ENCODE data around the gene CD274. TPM values are rescaled to one million over a fixed set of nuclear protein-coding genes. Genes with fewer than 3 reads are reported as not detected.

Gene CD274
- total RNA-seq, 1 experiment from 2014 or later, result not detected

GRCh38 chr9:5425006-5425628, 25.2 kb upstream of the CD274 start:
- H2BK5ac ChIP-seq (ENCODE audit: insufficient read length, low read length), result no peak overlapping the region
- Mint-ChIP-seq H3K36me3 (ENCODE audit: insufficient read depth in 1 of 3, low read depth in 3 of 3) (no peaks in the 10 kb centered on the region), H3K9me3 (no peaks in the 10 kb centered on the region), H3K27me3 (ENCODE audit: low read depth) (no peaks in the 10 kb centered on the region), H3K27ac (no peak overlapping the region), H3K4me1 (peaks cover 7 to 11% of the 10 kb centered on the region in 2 experiments), H3K4me3 (no peak overlapping the region)
- no peak overlapping the region for H4K91ac ChIP-seq (ENCODE audit: insufficient read length, low read depth, low read length)
- no peak overlapping the region for H2BK20ac ChIP-seq (ENCODE audit: low read depth, low read length, poor library complexity, severe bottlenecking)
- no peak for DNase-seq
- no peaks in the 10 kb centered on the region for H3K23me2 ChIP-seq (ENCODE audit: insufficient read length, low read depth, low read length, poor library complexity, severe bottlenecking)
- H3K14ac ChIP-seq (ENCODE audit: insufficient read depth, low read length), result no peak overlapping the region
- H3K4ac ChIP-seq (ENCODE audit: low read depth, low read length), result no peak overlapping the region
- no peak overlapping the region for H3K4me2 ChIP-seq (ENCODE audit: insufficient read depth, insufficient read length, low read length)
- H3K4me1 ChIP-seq (ENCODE audit: insufficient read depth, low read length), result no peaks in the 10 kb centered on the region
- H3K27ac ChIP-seq (ENCODE audit: insufficient read length, low read depth, low read length), result no peak overlapping the region
- no peak overlapping the region for H3K56ac ChIP-seq (ENCODE audit: insufficient read length, low read depth, low read length)
- no peaks in the 10 kb centered on the region for H4K20me1 ChIP-seq (ENCODE audit: control insufficient read depth, insufficient read depth, insufficient read length)
- no peak overlapping the region for H2AK5ac ChIP-seq (ENCODE audit: insufficient read length, low read length)
- H3K9ac ChIP-seq (ENCODE audit: extremely low read depth, insufficient read length, low read length), result no peak overlapping the region
- H2BK15ac ChIP-seq (ENCODE audit: low read depth, low read length), result no peak overlapping the region
- peak; percentile 75 for TF ChIP-seq CTCF (conservative IDR thresholded peaks at IDR 0.05)
- no peak overlapping the region for H3T11ph ChIP-seq (ENCODE audit: low read length)
- H3K79me1 ChIP-seq (ENCODE audit: insufficient read depth, low read depth, low read length, poor library complexity, severe bottlenecking), result no peaks in the 10 kb centered on the region
- H2AFZ ChIP-seq (ENCODE audit: low read length), result no peak overlapping the region
- no peak overlapping the region for H2BK120ac ChIP-seq (ENCODE audit: low read depth, low read length, poor library complexity, severe bottlenecking)
- H2BK12ac ChIP-seq (ENCODE audit: insufficient read length, low read depth, low read length), result no peak overlapping the region
- H4K8ac ChIP-seq (replicated peaks; ENCODE audit: insufficient read length, low read depth, low read length), result no peak overlapping the region
- no CpG with 5 or more reads among the region's 2 CpGs for WGBS (ENCODE audit: extremely low coverage, insufficient read length, low lambda C conversion rate)
- no peak overlapping the region for H3K23ac ChIP-seq (ENCODE audit: insufficient read length, low read depth, low read length)
- no peaks in the 10 kb centered on the region for H3K27me3 ChIP-seq (ENCODE audit: insufficient read depth, low read length)
- H3K9me3 ChIP-seq (ENCODE audit: control insufficient read depth, low read depth, low read length), result no peaks in the 10 kb centered on the region
- H3K79me2 ChIP-seq (ENCODE audit: insufficient read depth, low read length), result no peaks in the 10 kb centered on the region
- no peak overlapping the region for H3K18ac ChIP-seq (ENCODE audit: insufficient read length, low read depth, low read length)
- no peak overlapping the region for H4K5ac ChIP-seq (ENCODE audit: insufficient read length, low read depth, low read length)

Measured in H9 (cell line).